B cell (primary cell): ENCODE measurements around the gene DHX35. TPM values are rescaled to one million over a fixed set of nuclear protein-coding genes. Genes with fewer than 3 reads are reported as not detected.

Experiments used
- ATAC-seq: fragments of 200-7000 bp; cut with Tn5 transposase; one replicate; pipeline ENCODE4 v1.10.0; 2021; ENCODE audit warnings: low read depth, mild to moderate bottlenecking, moderate number of reproducible peaks, moderate library complexity
- CTCF ChIA-PET: fragments of 350-600 bp; sonication (Branson Sonifier 250); formaldehyde crosslinking; loops from one replicate; lab custom pipeline; 2021; ENCODE audit warnings: antibody characterized with exemption, inconsistent platforms; lab: Charles Lee
- POLR2A ChIA-PET: fragments of 350-600 bp; sonication (Branson Sonifier 250); formaldehyde crosslinking; loops from one replicate; lab custom pipeline; 2021; ENCODE audit warnings: antibody characterized with exemption; lab: Charles Lee
- DNase-seq: peaks from one replicate; pipeline ENCODE4 v3.0.0; 2013
- H2AFZ ChIP-seq: 2 replicates; pipeline ENCODE4 v1.6.1; 2012; ENCODE audit warnings: mild to moderate bottlenecking, low read depth, low read length; ENCODE audit not compliant: insufficient read depth, poor library complexity, severe bottlenecking
- H3K27ac ChIP-seq, 2 donors: 1 replicate in 1 of 2; 2 replicates in 1 of 2; pipeline ENCODE4 v1.5.1; 2012 to 2013; ENCODE audit warnings: low read length in 2 of 2, mild to moderate bottlenecking in 2 of 2, moderate library complexity in 1 of 2
- H3K27me3 ChIP-seq, 4 experiments: fragments of 200-600 bp in 1 of 4; sonication (generic) in 1 of 4; replicated peaks in 1 of 4; 1 replicate in 2 of 4; 2 replicates in 2 of 4; pipeline versions ENCODE4 v1.6.1 to v1.7.0; 2013 to 2016; ENCODE audit warnings: low read length in 3 of 4, mild to moderate bottlenecking in 2 of 4, mixed read lengths in 1 of 4, moderate library complexity in 1 of 4; ENCODE audit not compliant: insufficient read depth in 4 of 4, control insufficient read depth in 3 of 4; ENCODE audit errors: control extremely low read depth in 1 of 4
- H3K36me3 ChIP-seq, 2 experiments: replicated peaks in 1 of 2; 1 replicate in 1 of 2; 2 replicates in 1 of 2; pipeline versions ENCODE4 v1.6.1 to v1.7.1; 2013; ENCODE audit warnings: low read length in 1 of 2; ENCODE audit not compliant: insufficient read depth in 2 of 2, control insufficient read depth in 1 of 2; ENCODE audit errors: control extremely low read depth in 1 of 2, extremely low read depth in 1 of 2
- H3K4me1 ChIP-seq, 2 donors: fragments of 200-600 bp in 1 of 2; sonication (generic) in 1 of 2; 1 replicate in 1 of 2; 2 replicates in 1 of 2; pipeline versions ENCODE4 v1.5.1 to v1.6.1; 2013 to 2017; ENCODE audit warnings: low read length in 2 of 2; ENCODE audit not compliant: control insufficient read depth in 2 of 2, insufficient read depth in 2 of 2
- H3K4me2 ChIP-seq: replicated peaks from 2 replicates; pipeline ENCODE3; 2012; ENCODE audit warnings: mild to moderate bottlenecking, low read depth, low read length; ENCODE audit not compliant: poor library complexity, severe bottlenecking
- H3K4me3 ChIP-seq, 5 experiments: fragments of 200-600 bp in 1 of 5; sonication (generic) in 1 of 5; 1 replicate in 3 of 5; 2 replicates in 2 of 5; pipeline versions ENCODE4 v1.5.1 to v1.7.0; 2011 to 2016; ENCODE audit warnings: low read length in 4 of 5, mild to moderate bottlenecking in 4 of 5, low read depth in 2 of 5, control low read depth in 1 of 5, moderate library complexity in 1 of 5; ENCODE audit not compliant: insufficient read depth in 1 of 5; ENCODE audit errors: control extremely low read depth in 1 of 5, extremely low read depth in 1 of 5
- H3K79me2 ChIP-seq: fragments of 200-600 bp; sonication (generic); one replicate; pipeline ENCODE4 v1.6.0; 2016; ENCODE audit warnings: low read length; ENCODE audit not compliant: control insufficient read depth, insufficient read depth
- H3K9ac ChIP-seq: fragments of 200-600 bp; sonication (generic); 2 replicates; pipeline ENCODE4 v1.6.1; 2017; ENCODE audit warnings: mild to moderate bottlenecking, low read length, moderate library complexity
- H3K9me3 ChIP-seq, 3 donors: one replicate each; pipeline versions ENCODE4 v1.6.1 to v1.7.1; 2013; ENCODE audit warnings: low read length in 2 of 3; ENCODE audit not compliant: control insufficient read depth in 2 of 3, insufficient read depth in 1 of 3; ENCODE audit errors: control extremely low read depth in 1 of 3
- H4K20me1 ChIP-seq: 2 replicates; pipeline ENCODE4 v1.6.0; 2012; ENCODE audit warnings: mild to moderate bottlenecking, low read length; ENCODE audit not compliant: insufficient read depth, control insufficient read depth, poor library complexity, severe bottlenecking
- H3K27ac Mint-ChIP-seq: one replicate; pipeline ENCODE4 v1.8.0; 2021; ENCODE audit warnings: mixed read lengths
- H3K27me3 Mint-ChIP-seq: one replicate; pipeline ENCODE4 v1.8.0; 2021; ENCODE audit warnings: mixed read lengths
- H3K4me1 Mint-ChIP-seq: one replicate; pipeline ENCODE4 v1.8.0; 2021; ENCODE audit warnings: mixed read lengths
- H3K4me3 Mint-ChIP-seq: one replicate; pipeline ENCODE4 v1.8.0; 2021; ENCODE audit warnings: mixed read lengths
- H3K9me3 Mint-ChIP-seq: one replicate; pipeline ENCODE4 v1.8.0; 2022; ENCODE audit warnings: mixed read lengths; ENCODE audit not compliant: insufficient read depth
- EZH2 ChIP-seq: IDR thresholded peaks from 2 replicates; pipeline ENCODE4 v1.6.1; 2012; ENCODE audit warnings: borderline replicate concordance, low read depth, mild to moderate bottlenecking, moderate library complexity, low read length; ENCODE audit not compliant: insufficient read depth, poor library complexity, severe bottlenecking
- WGBS: methylation state at CpG from one replicate; pipeline ENCODE4 v1.1.5; 2013; ENCODE audit warnings: missing lambda C conversion rate; ENCODE audit not compliant: insufficient coverage; 5-methylcytosine and 5-hydroxymethylcytosine counted together
- intact Hi-C: fragments of 100-400 bp; cut with micrococcal nuclease; formaldehyde crosslinking; loops from one replicate; pipeline ENCODE4 v1.10.0; 2022
- polyA plus RNA-seq: library from polyadenylated mRNA; depleted of rRNA; stranded (reverse); fragments of >200 nt; gene quantifications from 2 replicates; pipeline ENCODE4 v1.2.3, GENCODE V29; 2012
- total RNA-seq, 2 donors: library from RNA; stranded (reverse); fragments of 120-200 nt in 1 of 2; gene quantifications; 1 replicate in 1 of 2; 2 replicates in 1 of 2; pipeline versions ENCODE4 v1.2.3 to v1.2.4, GENCODE V29; 2013 to 2022
- TF ChIP-seq, protein P1 (sequence below): fragments of 200-600 bp; IDR thresholded peaks from one replicate; pipeline ENCODE4 v1.8.0; 2022; ENCODE audit warnings: antibody characterized with exemption, mild to moderate bottlenecking

Gene DHX35
- total and polyA plus RNA-seq, 2 donors (not counting 1 experiment from before 2014, with no cell fraction given) = 7.5 to 12.4 TPM

DNA sequence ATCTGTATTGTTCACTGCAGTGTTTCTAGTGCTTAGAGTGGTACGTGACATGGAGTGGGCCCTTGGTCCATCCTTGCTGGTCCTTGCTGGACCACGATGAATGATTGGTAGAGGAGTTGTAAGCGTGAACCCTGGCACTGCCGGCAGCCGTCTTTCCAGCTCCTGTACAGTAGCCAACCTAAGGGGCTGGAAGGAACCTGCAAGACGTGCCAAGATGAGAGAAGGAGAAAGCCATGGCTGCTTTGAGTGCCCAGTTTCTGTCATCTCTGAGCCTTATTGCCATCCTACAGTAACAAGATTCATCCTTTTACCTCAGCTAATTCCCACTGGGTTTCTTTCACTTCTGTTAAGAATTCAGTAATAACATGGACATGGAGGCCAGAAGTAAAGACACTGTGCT, 5.9 kb downstream of the DHX35 start:
- ATAC-seq = no peak
- H3K27ac ChIP-seq = no peak overlapping the region
- DNase-seq = no peak
- no peak overlapping the region for H3K4me3 ChIP-seq
- no peaks in the 10 kb centered on the region for H3K27me3 Mint-ChIP-seq
- TF ChIP-seq, protein P1, sequence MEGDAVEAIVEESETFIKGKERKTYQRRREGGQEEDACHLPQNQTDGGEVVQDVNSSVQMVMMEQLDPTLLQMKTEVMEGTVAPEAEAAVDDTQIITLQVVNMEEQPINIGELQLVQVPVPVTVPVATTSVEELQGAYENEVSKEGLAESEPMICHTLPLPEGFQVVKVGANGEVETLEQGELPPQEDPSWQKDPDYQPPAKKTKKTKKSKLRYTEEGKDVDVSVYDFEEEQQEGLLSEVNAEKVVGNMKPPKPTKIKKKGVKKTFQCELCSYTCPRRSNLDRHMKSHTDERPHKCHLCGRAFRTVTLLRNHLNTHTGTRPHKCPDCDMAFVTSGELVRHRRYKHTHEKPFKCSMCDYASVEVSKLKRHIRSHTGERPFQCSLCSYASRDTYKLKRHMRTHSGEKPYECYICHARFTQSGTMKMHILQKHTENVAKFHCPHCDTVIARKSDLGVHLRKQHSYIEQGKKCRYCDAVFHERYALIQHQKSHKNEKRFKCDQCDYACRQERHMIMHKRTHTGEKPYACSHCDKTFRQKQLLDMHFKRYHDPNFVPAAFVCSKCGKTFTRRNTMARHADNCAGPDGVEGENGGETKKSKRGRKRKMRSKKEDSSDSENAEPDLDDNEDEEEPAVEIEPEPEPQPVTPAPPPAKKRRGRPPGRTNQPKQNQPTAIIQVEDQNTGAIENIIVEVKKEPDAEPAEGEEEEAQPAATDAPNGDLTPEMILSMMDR = no peak
- TF ChIP-seq EZH2 = no peak
- H3K9me3 ChIP-seq = no peaks in the 10 kb centered on the region
- H3K27ac Mint-ChIP-seq = no peak overlapping the region
- peaks cover 30% of the 10 kb centered on the region for H3K79me2 ChIP-seq
- H3K4me3 Mint-ChIP-seq = no peak overlapping the region
- ChIA-PET POLR2A (no interaction called here), CTCF (no interaction called here)
- H3K4me1 ChIP-seq = peaks cover 1 to 2% of the 10 kb centered on the region in 2 donors
- peaks cover 4% of the 10 kb centered on the region for H3K4me1 Mint-ChIP-seq
- WGBS = 100% methylated on average over 6 of the region's 6 CpGs
- H2AFZ ChIP-seq = no peak overlapping the region
- H4K20me1 ChIP-seq = no peaks in the 10 kb centered on the region
- no peak overlapping the region for H3K4me2 ChIP-seq
- H3K36me3 ChIP-seq = peaks cover 4 to 26% of the 10 kb centered on the region in 2 experiments
- H3K9me3 Mint-ChIP-seq = no peaks in the 10 kb centered on the region
- intact Hi-C loops = loop anchor here (10.0 kb wide), 1 partner anchor 1273 kb away; the partner anchor contains the start of gene CTNNBL1
- H3K9ac ChIP-seq = no peak overlapping the region
- no peaks in the 10 kb centered on the region for H3K27me3 ChIP-seq

DNA sequence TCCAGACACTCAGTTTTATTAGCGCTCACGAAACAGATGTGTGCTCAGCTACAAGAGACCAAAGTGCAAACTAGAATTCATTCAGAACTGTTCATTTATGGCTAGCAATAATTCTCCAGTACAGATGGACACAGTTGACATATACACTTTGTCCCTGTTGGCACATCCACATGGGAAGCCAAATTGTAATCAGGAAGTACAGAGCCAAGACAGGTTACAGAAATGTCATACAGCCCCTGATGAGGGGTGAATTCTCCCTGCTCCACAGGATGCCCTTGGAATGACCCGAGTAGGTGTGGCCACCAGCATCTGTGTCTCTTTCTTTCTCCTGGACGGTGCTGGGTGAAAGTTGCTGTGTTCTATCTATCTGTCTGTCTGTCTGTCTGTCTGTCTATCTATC, 7.6 kb downstream of the DHX35 start:
- no peak for TF ChIP-seq EZH2
- TF ChIP-seq, protein P1 = no peak
- Histone ChIP-seq H3K9me3 (no peaks in the 10 kb centered on the region), H3K79me2 (peaks cover 14% of the 10 kb centered on the region), H2AFZ (no peak overlapping the region), H3K4me1 (no peaks in the 10 kb centered on the region), H3K27ac (no peak overlapping the region), H3K4me3 (no peak overlapping the region), H3K9ac (no peak overlapping the region), H4K20me1 (no peaks in the 10 kb centered on the region), H3K27me3 (no peaks in the 10 kb centered on the region), H3K36me3 (peaks cover 6 to 34% of the 10 kb centered on the region in 2 experiments), H3K4me2 (no peak overlapping the region)
- peaks cover 4% of the 10 kb centered on the region for H3K4me1 Mint-ChIP-seq
- H3K9me3 Mint-ChIP-seq = no peaks in the 10 kb centered on the region
- no peak for ATAC-seq
- POLR2A ChIA-PET = no interaction called here
- CTCF ChIA-PET = interaction anchor here (0.9 kb wide), 1 partner anchor 15 kb away, joined by 3 read pairs; no protein-coding TSS in a partner anchor
- no peak for DNase-seq
- no peak overlapping the region for H3K4me3 Mint-ChIP-seq
- intact Hi-C loops = loop anchor here (10.0 kb wide), 1 partner anchor 1275 kb away; the partner anchor contains the start of gene CTNNBL1
- H3K27ac Mint-ChIP-seq = no peak overlapping the region
- H3K27me3 Mint-ChIP-seq = no peaks in the 10 kb centered on the region
- 100% methylated on average over 3 of the region's 4 CpGs for WGBS
